Sigmoid colon (tissue), 4 donors: ENCODE results near the gene GALNT6.

Experiments
- POLR2A ChIP-seq, 2 donors: fragments of 450-650 bp; IDR thresholded peaks; one replicate each; pipeline ENCODE4 v1.6.1; 2016; ENCODE audit warnings: antibody characterized with exemption in 2 of 2, mild to moderate bottlenecking in 2 of 2, moderate library complexity in 2 of 2
- POLR2AphosphoS5 ChIP-seq, 4 donors: sonication (generic); formaldehyde crosslinking; IDR thresholded peaks; one replicate each; pipeline ENCODE4 v1.6.1; 2017; ENCODE audit warnings: antibody characterized with exemption in 4 of 4
- TF ChIP-seq, protein P1 (sequence below), 4 experiments: fragments of 450-650 bp in 3 of 4; fragments of 200-600 bp in 1 of 4; IDR thresholded peaks; one replicate each; pipeline ENCODE4 v1.5.1; 2016 to 2019; ENCODE audit warnings: antibody characterized with exemption in 4 of 4, mild to moderate bottlenecking in 3 of 4, moderate library complexity in 2 of 4

- TF ChIP-seq, protein P1, sequence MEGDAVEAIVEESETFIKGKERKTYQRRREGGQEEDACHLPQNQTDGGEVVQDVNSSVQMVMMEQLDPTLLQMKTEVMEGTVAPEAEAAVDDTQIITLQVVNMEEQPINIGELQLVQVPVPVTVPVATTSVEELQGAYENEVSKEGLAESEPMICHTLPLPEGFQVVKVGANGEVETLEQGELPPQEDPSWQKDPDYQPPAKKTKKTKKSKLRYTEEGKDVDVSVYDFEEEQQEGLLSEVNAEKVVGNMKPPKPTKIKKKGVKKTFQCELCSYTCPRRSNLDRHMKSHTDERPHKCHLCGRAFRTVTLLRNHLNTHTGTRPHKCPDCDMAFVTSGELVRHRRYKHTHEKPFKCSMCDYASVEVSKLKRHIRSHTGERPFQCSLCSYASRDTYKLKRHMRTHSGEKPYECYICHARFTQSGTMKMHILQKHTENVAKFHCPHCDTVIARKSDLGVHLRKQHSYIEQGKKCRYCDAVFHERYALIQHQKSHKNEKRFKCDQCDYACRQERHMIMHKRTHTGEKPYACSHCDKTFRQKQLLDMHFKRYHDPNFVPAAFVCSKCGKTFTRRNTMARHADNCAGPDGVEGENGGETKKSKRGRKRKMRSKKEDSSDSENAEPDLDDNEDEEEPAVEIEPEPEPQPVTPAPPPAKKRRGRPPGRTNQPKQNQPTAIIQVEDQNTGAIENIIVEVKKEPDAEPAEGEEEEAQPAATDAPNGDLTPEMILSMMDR (IDR thresholded peaks at IDR 0.05) = peak in 1 of 4 experiments; percentile 7
- no peak for TF ChIP-seq POLR2AphosphoS5 (IDR thresholded peaks at IDR 0.05)
- TF ChIP-seq POLR2A (IDR thresholded peaks at IDR 0.05) = no peak
Observed at GRCh38 chr12:51351913-51352532, 39.2 kb downstream of the GALNT6 start.
